Amygdala (tissue), 56 donors: ENCODE measurements around the gene ABL1.
"Not testable (repeated sequence)": the region's sequence is repeated elsewhere in the genome, so short reads cannot be mapped to it uniquely, and the experiment has no call there.

ENCODE experiments used
- DNase-seq, 56 donors: peaks; one replicate each; lab custom pipeline; 2025; lab: John Stamatoyannopoulos, UW

ABL1 gene

GRCh38 chr9:130899051-130899748 lies 64.1 kb downstream of the ABL1 start:
- no peak for DNase-seq

- no peak for DNase-seq
These were observed 65.8 kb downstream of the ABL1 start for GRCh38 chr9:130900701-130901497.

- no peak for DNase-seq
These were observed 66.6 kb downstream of the ABL1 start for GRCh38 chr9:130901498-130902203.

GRCh38 chr9:130902204-130903185 lies 67.4 kb downstream of the ABL1 start:
- DNase-seq, result no peak

- DNase-seq, result no peak
These were observed 68.4 kb downstream of the ABL1 start for GRCh38 chr9:130903194-130904069.

GRCh38 chr9:130904070-130905044 lies 69.3 kb downstream of the ABL1 start:
- DNase-seq, result no peak

- DNase-seq, result no peak
These were observed 70.3 kb downstream of the ABL1 start for GRCh38 chr9:130905125-130905901.

GRCh38 chr9:130905902-130906734 lies 71.1 kb downstream of the ABL1 start:
- DNase-seq, result no peak

- DNase-seq, result no peak
These were observed 71.8 kb downstream of the ABL1 start for GRCh38 chr9:130906735-130907416.

- DNase-seq, result no peak
These were observed 73.3 kb downstream of the ABL1 start for GRCh38 chr9:130908146-130908877.

- no peak for DNase-seq
These were observed 73.9 kb downstream of the ABL1 start for GRCh38 chr9:130908878-130909355.

GRCh38 chr9:130910041-130910440 lies 75.0 kb downstream of the ABL1 start:
- not testable (repeated sequence) for DNase-seq

GRCh38 chr9:130910670-130911069 lies 75.6 kb downstream of the ABL1 start:
- not testable (repeated sequence) for DNase-seq

- DNase-seq, result no peak
These were observed 76.4 kb downstream of the ABL1 start for GRCh38 chr9:130911254-130912049.
